SK-N-SH treated with all-trans-retinoic acid at 6 μM for 48 hours (cell line): ENCODE data around the gene OSBPL5.

Experiments
- ATAC-seq: fragments of 200-7000 bp; cut with Tn5 transposase; 3 replicates; pipeline ENCODE4 v1.9.1; 2020; ENCODE audit warnings: mild to moderate bottlenecking, moderate library complexity
- ARNTL ChIP-seq: fragments of 450-650 bp; formaldehyde crosslinking; IDR thresholded peaks from 2 replicates; pipeline ENCODE4 v1.5.0; 2020; ENCODE audit warnings: low read depth, mild to moderate bottlenecking, moderate library complexity, borderline replicate concordance
- BACH2 ChIP-seq: fragments of 250-450 bp; sonication (Bioruptor Pico); IDR thresholded peaks from 2 replicates; pipeline ENCODE4 v1.9.0; 2021; ENCODE audit warnings: mild to moderate bottlenecking, borderline replicate concordance
- CSDC2 ChIP-seq: fragments of 250-450 bp; sonication (Bioruptor Pico); IDR thresholded peaks from 2 replicates; pipeline ENCODE4 v1.5.0; 2020; ENCODE audit warnings: mild to moderate bottlenecking, moderate library complexity
- ESRRG ChIP-seq: fragments of 250-450 bp; sonication (Bioruptor Pico); IDR thresholded peaks from 2 replicates; pipeline ENCODE4 v1.6.1; 2021; ENCODE audit warnings: mild to moderate bottlenecking
- GLIS3 ChIP-seq: fragments of 250-450 bp; sonication (Bioruptor Pico); IDR thresholded peaks from 2 replicates; pipeline ENCODE4 v1.5.0; 2020; ENCODE audit warnings: mild to moderate bottlenecking, moderate library complexity
- ISL1 ChIP-seq: fragments of 250-450 bp; sonication (Bioruptor Pico); IDR thresholded peaks from 2 replicates; pipeline ENCODE4 v2.1.2; 2022; ENCODE audit warnings: mild to moderate bottlenecking, moderate library complexity
- OSR1 ChIP-seq: fragments of 250-450 bp; sonication (Bioruptor Pico); IDR thresholded peaks from 2 replicates; pipeline ENCODE4 v1.8.0; 2022; ENCODE audit warnings: moderate library complexity, mild to moderate bottlenecking, inconsistent platforms
- PATZ1 ChIP-seq: fragments of 250-450 bp; sonication (Bioruptor Pico); IDR thresholded peaks from 2 replicates; pipeline ENCODE4 v1.8.0; 2020; ENCODE audit warnings: mild to moderate bottlenecking, moderate library complexity, borderline replicate concordance
- PPARA ChIP-seq: fragments of 250-450 bp; sonication (Bioruptor Pico); IDR thresholded peaks from 2 replicates; pipeline ENCODE4 v1.5.0; 2020; ENCODE audit warnings: mild to moderate bottlenecking, borderline replicate concordance
- RARB ChIP-seq: fragments of 250-450 bp; sonication (Bioruptor Pico); IDR thresholded peaks from 2 replicates; pipeline ENCODE4 v1.8.0; 2021; ENCODE audit warnings: mild to moderate bottlenecking, moderate library complexity
- SNAI2 ChIP-seq: fragments of 250-450 bp; sonication (Bioruptor Pico); IDR thresholded peaks from 2 replicates; pipeline ENCODE4 v1.5.0; 2020; ENCODE audit warnings: mild to moderate bottlenecking, moderate library complexity
- TOX ChIP-seq: fragments of 250-450 bp; sonication (Bioruptor Pico); IDR thresholded peaks from 2 replicates; pipeline ENCODE4 v1.8.0; 2021; ENCODE audit warnings: mild to moderate bottlenecking, moderate library complexity, borderline replicate concordance
- ZC3H10 ChIP-seq: fragments of 250-450 bp; sonication (Bioruptor Pico); IDR thresholded peaks from 2 replicates; pipeline ENCODE4 v1.5.1; 2021; ENCODE audit warnings: mild to moderate bottlenecking, moderate library complexity
- ZFP3 ChIP-seq: fragments of 250-450 bp; sonication (Bioruptor Pico); IDR thresholded peaks from 2 replicates; pipeline ENCODE4 v1.5.0; 2020; ENCODE audit warnings: mild to moderate bottlenecking, moderate library complexity
- ZFP30 ChIP-seq: fragments of 450-650 bp; formaldehyde crosslinking; IDR thresholded peaks from 2 replicates; pipeline ENCODE4 v1.5.0; 2022; ENCODE audit warnings: mild to moderate bottlenecking, moderate library complexity
- ZNF565 ChIP-seq: fragments of 450-650 bp; formaldehyde crosslinking; conservative IDR thresholded peaks from 2 replicates; pipeline ENCODE4 v1.5.0; 2020; ENCODE audit warnings: low read depth, mild to moderate bottlenecking, moderate library complexity
- ZNF70 ChIP-seq: fragments of 450-650 bp; formaldehyde crosslinking; IDR thresholded peaks from 2 replicates; pipeline ENCODE4 v1.5.0; 2020; ENCODE audit warnings: mild to moderate bottlenecking, moderate library complexity
- ZNF8 ChIP-seq: fragments of 450-650 bp; formaldehyde crosslinking; IDR thresholded peaks from 2 replicates; pipeline ENCODE4 v1.5.0; 2020; ENCODE audit warnings: mild to moderate bottlenecking, moderate library complexity
- TF ChIP-seq, protein P1 (sequence below): fragments of 250-450 bp; sonication (Bioruptor Pico); IDR thresholded peaks from 2 replicates; pipeline ENCODE4 v1.5.1; 2020; ENCODE audit warnings: low read depth, mild to moderate bottlenecking, moderate library complexity
- TF ChIP-seq, protein P2 (sequence below): fragments of 250-450 bp; sonication (Bioruptor Pico); IDR thresholded peaks from 2 replicates; pipeline ENCODE4 v1.5.1; 2021; ENCODE audit warnings: mild to moderate bottlenecking, moderate library complexity
- TF ChIP-seq, protein P3 (sequence below): fragments of 250-450 bp; sonication (Bioruptor Pico); IDR thresholded peaks from 2 replicates; pipeline ENCODE4 v1.8.0; 2021; ENCODE audit warnings: low read depth, mild to moderate bottlenecking, moderate library complexity, borderline replicate concordance

Gene OSBPL5

DNA sequence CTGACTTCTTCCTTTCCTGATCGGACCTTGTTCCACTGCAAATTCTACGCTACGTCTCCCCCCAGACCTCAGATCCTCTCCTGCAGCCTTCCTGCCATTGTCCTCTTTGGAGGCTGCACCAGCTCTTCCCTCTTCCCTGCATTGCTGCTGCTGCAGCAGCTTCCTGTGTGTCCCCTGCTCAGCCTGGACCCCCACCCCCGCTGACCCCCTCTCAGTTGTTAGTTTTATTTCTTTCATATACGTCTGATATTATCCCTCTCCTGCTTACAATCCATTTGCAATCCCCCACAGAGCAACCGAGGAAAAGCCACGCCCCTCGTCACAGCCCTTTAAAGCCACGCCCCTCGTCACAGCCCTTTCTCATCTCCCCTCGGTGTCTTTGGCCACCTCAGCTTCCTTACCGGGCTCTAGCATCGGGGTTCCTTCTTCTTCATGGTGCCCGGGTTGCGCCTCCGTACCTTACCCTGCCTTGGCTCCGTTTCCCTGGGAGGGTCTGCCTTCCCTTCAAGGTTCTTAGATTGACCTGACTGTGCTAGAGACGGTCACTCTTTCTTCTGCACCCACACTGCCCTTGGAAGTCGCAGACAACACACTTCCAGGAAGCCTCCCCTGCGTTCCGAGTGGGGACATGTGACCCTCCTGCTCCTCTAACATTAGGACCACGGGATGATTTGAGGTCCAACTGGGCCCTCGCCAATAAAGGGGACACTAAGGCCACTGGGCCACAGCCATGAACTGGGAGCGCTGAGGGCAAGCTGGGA lies 48.7 kb upstream of the OSBPL5 start (continued):
- no peak for TF ChIP-seq ISL1

DNA sequence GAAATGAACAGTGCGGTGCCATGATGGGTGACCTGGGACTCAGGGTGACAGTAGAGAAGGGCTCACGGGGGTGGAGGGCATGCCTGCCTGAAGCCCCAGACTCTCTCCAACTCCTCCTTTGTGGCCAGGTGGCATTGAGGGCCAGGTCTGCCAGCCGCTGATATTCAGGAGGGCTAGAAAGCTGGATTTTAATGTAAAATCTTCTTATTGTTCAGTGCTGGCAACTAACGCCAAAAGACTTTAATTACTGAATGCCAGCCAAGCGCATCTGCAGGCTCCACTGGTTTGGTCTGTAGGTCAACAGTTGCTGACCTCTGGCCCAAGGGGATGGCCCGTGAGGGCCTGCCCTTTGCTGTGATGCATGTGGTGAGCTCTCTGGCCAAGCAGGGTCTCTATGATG lies 43.2 kb upstream of the OSBPL5 start:
- TF ChIP-seq ZNF565 (CRISPR knock-in tag) (no peak), ESRRG (CRISPR knock-in tag) (no peak), ZNF8 (CRISPR knock-in tag) (no peak), ZC3H10 (no peak), PATZ1 (no peak), SNAI2 (no peak), ARNTL (CRISPR knock-in tag) (no peak), BACH2 (CRISPR knock-in tag) (no peak), ZNF70 (no peak)
- TF ChIP-seq, all 23 proteins: peak for 0
- ATAC-seq, result no peak

GRCh38 chr11:3207526-3208189 lies 42.5 kb upstream of the OSBPL5 start:
- ATAC-seq, result no peak
- TF ChIP-seq ZC3H10 (no peak), BACH2 (CRISPR knock-in tag) (no peak), PPARA (CRISPR knock-in tag) (no peak), ESRRG (CRISPR knock-in tag) (no peak), ZNF565 (CRISPR knock-in tag) (no peak), GLIS3 (no peak)

DNA sequence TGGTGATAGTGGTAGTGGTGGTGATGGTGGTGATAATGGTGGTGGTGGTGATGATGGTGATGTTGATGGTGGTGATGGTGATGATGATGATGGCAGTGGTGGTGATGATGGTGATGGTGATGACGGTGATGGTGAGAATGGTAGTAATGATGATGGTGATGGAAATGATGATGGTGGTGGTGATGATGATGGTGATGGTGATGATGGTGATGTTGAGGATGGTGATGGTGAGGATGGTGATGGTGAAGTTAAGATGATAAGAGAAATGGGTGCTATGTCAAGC lies 41.8 kb upstream of the OSBPL5 start:
- no peak for ATAC-seq
- no peak for TF ChIP-seq ISL1
- TF ChIP-seq ZFP30 (CRISPR knock-in tag), result no peak
- no peak for TF ChIP-seq ZNF565 (CRISPR knock-in tag)

GRCh38 chr11:3206156-3206921 lies 41.2 kb upstream of the OSBPL5 start:
- no peak for ATAC-seq
- TF ChIP-seq, protein P1, sequence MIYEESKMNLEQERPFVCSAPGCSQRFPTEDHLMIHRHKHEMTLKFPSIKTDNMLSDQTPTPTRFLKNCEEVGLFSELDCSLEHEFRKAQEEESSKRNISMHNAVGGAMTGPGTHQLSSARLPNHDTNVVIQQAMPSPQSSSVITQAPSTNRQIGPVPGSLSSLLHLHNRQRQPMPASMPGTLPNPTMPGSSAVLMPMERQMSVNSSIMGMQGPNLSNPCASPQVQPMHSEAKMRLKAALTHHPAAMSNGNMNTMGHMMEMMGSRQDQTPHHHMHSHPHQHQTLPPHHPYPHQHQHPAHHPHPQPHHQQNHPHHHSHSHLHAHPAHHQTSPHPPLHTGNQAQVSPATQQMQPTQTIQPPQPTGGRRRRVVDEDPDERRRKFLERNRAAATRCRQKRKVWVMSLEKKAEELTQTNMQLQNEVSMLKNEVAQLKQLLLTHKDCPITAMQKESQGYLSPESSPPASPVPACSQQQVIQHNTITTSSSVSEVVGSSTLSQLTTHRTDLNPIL, result no peak
- TF ChIP-seq TOX (CRISPR knock-in tag) (no peak), CSDC2 (no peak), ZC3H10 (no peak), RARB (CRISPR knock-in tag) (no peak), ZFP30 (CRISPR knock-in tag) (no peak), BACH2 (CRISPR knock-in tag) (no peak), OSR1 (CRISPR knock-in tag) (no peak), ZFP3 (CRISPR knock-in tag) (no peak), SNAI2 (no peak), PATZ1 (no peak), ZNF70 (no peak), PPARA (CRISPR knock-in tag) (no peak), ESRRG (CRISPR knock-in tag) (no peak), ISL1 (no peak)
- TF ChIP-seq, protein P2, sequence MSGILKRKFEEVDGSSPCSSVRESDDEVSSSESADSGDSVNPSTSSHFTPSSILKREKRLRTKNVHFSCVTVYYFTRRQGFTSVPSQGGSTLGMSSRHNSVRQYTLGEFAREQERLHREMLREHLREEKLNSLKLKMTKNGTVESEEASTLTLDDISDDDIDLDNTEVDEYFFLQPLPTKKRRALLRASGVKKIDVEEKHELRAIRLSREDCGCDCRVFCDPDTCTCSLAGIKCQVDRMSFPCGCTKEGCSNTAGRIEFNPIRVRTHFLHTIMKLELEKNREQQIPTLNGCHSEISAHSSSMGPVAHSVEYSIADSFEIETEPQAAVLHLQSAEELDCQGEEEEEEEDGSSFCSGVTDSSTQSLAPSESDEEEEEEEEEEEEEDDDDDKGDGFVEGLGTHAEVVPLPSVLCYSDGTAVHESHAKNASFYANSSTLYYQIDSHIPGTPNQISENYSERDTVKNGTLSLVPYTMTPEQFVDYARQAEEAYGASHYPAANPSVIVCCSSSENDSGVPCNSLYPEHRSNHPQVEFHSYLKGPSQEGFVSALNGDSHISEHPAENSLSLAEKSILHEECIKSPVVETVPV (CRISPR knock-in tag), result no peak
- TF ChIP-seq, protein P3, sequence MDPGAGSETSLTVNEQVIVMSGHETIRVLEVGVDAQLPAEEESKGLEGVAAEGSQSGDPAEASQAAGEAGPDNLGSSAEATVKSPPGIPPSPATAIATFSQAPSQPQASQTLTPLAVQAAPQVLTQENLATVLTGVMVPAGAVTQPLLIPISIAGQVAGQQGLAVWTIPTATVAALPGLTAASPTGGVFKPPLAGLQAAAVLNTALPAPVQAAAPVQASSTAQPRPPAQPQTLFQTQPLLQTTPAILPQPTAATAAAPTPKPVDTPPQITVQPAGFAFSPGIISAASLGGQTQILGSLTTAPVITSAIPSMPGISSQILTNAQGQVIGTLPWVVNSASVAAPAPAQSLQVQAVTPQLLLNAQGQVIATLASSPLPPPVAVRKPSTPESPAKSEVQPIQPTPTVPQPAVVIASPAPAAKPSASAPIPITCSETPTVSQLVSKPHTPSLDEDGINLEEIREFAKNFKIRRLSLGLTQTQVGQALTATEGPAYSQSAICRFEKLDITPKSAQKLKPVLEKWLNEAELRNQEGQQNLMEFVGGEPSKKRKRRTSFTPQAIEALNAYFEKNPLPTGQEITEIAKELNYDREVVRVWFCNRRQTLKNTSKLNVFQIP (CRISPR knock-in tag), result no peak
